H1 (cell line): ENCODE results near the gene GNG14. TPM values are rescaled to one million over a fixed set of nuclear protein-coding genes. Genes with fewer than 3 reads are reported as not detected.

Experiments used
- polyA plus RNA-seq, 7 experiments: library from polyadenylated mRNA; depleted of rRNA in 3 of 7; stranded (reverse) in 5 of 7; unstranded in 2 of 7; fragments of >200 nt in 5 of 7; fragments of 200-250 nt in 2 of 7; gene quantifications; 1 replicate in 5 of 7; 2 replicates in 1 of 7; 4 replicates in 1 of 7; pipeline versions ENCODE4 v1.2.1 to v1.2.3, GENCODE V29; 2011 to 2013; ENCODE audit warnings: missing spikeins in 2 of 7, mixed read lengths in 2 of 7
- small RNA-seq: library from polyadenylated mRNA; stranded (forward); fragments of <200 nt; extraction: miRNeasy Mini kit (QIAGEN cat#:217004); gene quantifications from one replicate; pipeline ENCODE3, GENCODE V24; 2013; ENCODE audit not compliant: insufficient read depth
- total RNA-seq: library from RNA; stranded (reverse); fragmentation: NEBNext Ultra II Directional; extraction: Animal tissue kit (Norgen Biotek cat#: 25700); gene quantifications from 2 replicates; pipeline ENCODE4 v1.2.1, GENCODE V29; 2021

The GNG14 gene
- total and polyA plus RNA-seq, 2 of the 8 experiments (the other 6 are each of a cell fraction or from before 2014, with no cell fraction given) = not detected

Small RNA genes within 50 kb of the gene (small RNA-seq; reads per million reads assigned to genes)
- gene SNORD41 = 28.3 reads per million, percentile 94 among the genes with 10 or more reads in this experiment

Other genes with a start within 250 kb of the GNG14 start
- 7.8 and 9.2 TPM in 2 replicates for gene ZNF443, start 247.0 kb upstream of the GNG14 start, total RNA-seq
- 0.74 and 1.4 TPM in 2 replicates for gene ZNF443, start 247.0 kb upstream of the GNG14 start, polyA plus RNA-seq (2011; rRNA removed)
- gene ZNF709, start 203.2 kb upstream of the GNG14 start, total RNA-seq = 2.0 and 2.2 TPM in 2 replicates
- 0.86 and 1.3 TPM in 2 replicates for gene ZNF709, start 203.2 kb upstream of the GNG14 start, polyA plus RNA-seq (2011; rRNA removed)
- 7.8 and 10.4 TPM in 2 replicates for gene ZNF564, start 136.5 kb upstream of the GNG14 start, total RNA-seq
- 0.89 and 0.91 TPM in 2 replicates for gene ZNF564, start 136.5 kb upstream of the GNG14 start, polyA plus RNA-seq (2011; rRNA removed)
- gene ZNF490, start 77.2 kb upstream of the GNG14 start, total RNA-seq = 9.0 TPM in 2 replicates
- gene ZNF490, start 77.2 kb upstream of the GNG14 start, polyA plus RNA-seq (2011; rRNA removed) = 1.6 and 1.7 TPM in 2 replicates
- gene ZNF791, start 77.1 kb upstream of the GNG14 start, total RNA-seq = 18.6 and 20.1 TPM in 2 replicates
- gene ZNF791, start 77.1 kb upstream of the GNG14 start, polyA plus RNA-seq (2011; rRNA removed) = 3.1 and 4.1 TPM in 2 replicates
- gene MAN2B1, start 21.3 kb upstream of the GNG14 start, total RNA-seq = 71.1 and 76.3 TPM in 2 replicates
- 55.3 and 73.6 TPM in 2 replicates for gene MAN2B1, start 21.3 kb upstream of the GNG14 start, polyA plus RNA-seq (2011; rRNA removed)
- gene WDR83, start 21.2 kb upstream of the GNG14 start, total RNA-seq = 15.3 and 19.6 TPM in 2 replicates
- gene WDR83, start 21.2 kb upstream of the GNG14 start, polyA plus RNA-seq (2011; rRNA removed) = 12.6 and 24.5 TPM in 2 replicates
- gene DHPS, start 6.1 kb upstream of the GNG14 start, total RNA-seq = 86.6 and 88.8 TPM in 2 replicates
- 99.6 and 118 TPM in 2 replicates for gene DHPS, start 6.1 kb upstream of the GNG14 start, polyA plus RNA-seq (2011; rRNA removed)
- gene FBXW9, start 8.6 kb downstream of the GNG14 start, total RNA-seq = 10.8 and 11.1 TPM in 2 replicates
- gene FBXW9, start 8.6 kb downstream of the GNG14 start, polyA plus RNA-seq (2011; rRNA removed) = 30.1 and 36.4 TPM in 2 replicates
- 110 and 112 TPM in 2 replicates for gene TNPO2, start 35.9 kb downstream of the GNG14 start, total RNA-seq
- 121 and 136 TPM in 2 replicates for gene TNPO2, start 35.9 kb downstream of the GNG14 start, polyA plus RNA-seq (2011; rRNA removed)
- gene TRIR, start 46.7 kb downstream of the GNG14 start, total RNA-seq = 149 and 156 TPM in 2 replicates
- 130 and 167 TPM in 2 replicates for gene TRIR, start 46.7 kb downstream of the GNG14 start, polyA plus RNA-seq (2011; rRNA removed)
- 105 and 106 TPM in 2 replicates for gene GET3, start 49.5 kb downstream of the GNG14 start, total RNA-seq
- 297 and 304 TPM in 2 replicates for gene GET3, start 49.5 kb downstream of the GNG14 start, polyA plus RNA-seq (2011; rRNA removed)
- 4.6 TPM in 2 replicates for gene BEST2, start 63.8 kb downstream of the GNG14 start, total RNA-seq
- 7.3 and 11.6 TPM in 2 replicates for gene BEST2, start 63.8 kb downstream of the GNG14 start, polyA plus RNA-seq (2011; rRNA removed)
- gene HOOK2, start 87.6 kb downstream of the GNG14 start, total RNA-seq = 59.3 and 63.2 TPM in 2 replicates
- 23.8 and 39.2 TPM in 2 replicates for gene HOOK2, start 87.6 kb downstream of the GNG14 start, polyA plus RNA-seq (2011; rRNA removed)
- gene JUNB, start 103.5 kb downstream of the GNG14 start, total RNA-seq = 7.4 and 8.6 TPM in 2 replicates
- 10.0 and 14.1 TPM in 2 replicates for gene JUNB, start 103.5 kb downstream of the GNG14 start, polyA plus RNA-seq (2011; rRNA removed)
- gene PRDX2, start 113.8 kb downstream of the GNG14 start, total RNA-seq = 380 and 404 TPM in 2 replicates
- 748 and 904 TPM in 2 replicates for gene PRDX2, start 113.8 kb downstream of the GNG14 start, polyA plus RNA-seq (2011; rRNA removed)
- gene THSD8, start 114.1 kb downstream of the GNG14 start, total RNA-seq = 41.3 and 42.3 TPM in 2 replicates
- 3.4 and 8.2 TPM in 2 replicates for gene THSD8, start 114.1 kb downstream of the GNG14 start, polyA plus RNA-seq (2011; rRNA removed)
- 67.5 and 67.9 TPM in 2 replicates for gene RNASEH2A, start 118.6 kb downstream of the GNG14 start, total RNA-seq
- 120 and 141 TPM in 2 replicates for gene RNASEH2A, start 118.6 kb downstream of the GNG14 start, polyA plus RNA-seq (2011; rRNA removed)
- 4.8 and 5.8 TPM in 2 replicates for gene RTBDN, start 146.6 kb downstream of the GNG14 start, total RNA-seq
- 4.0 and 4.4 TPM in 2 replicates for gene RTBDN, start 146.6 kb downstream of the GNG14 start, polyA plus RNA-seq (2011; rRNA removed)
- 25.2 and 28.3 TPM in 2 replicates for gene MAST1, start 150.5 kb downstream of the GNG14 start, total RNA-seq
- gene MAST1, start 150.5 kb downstream of the GNG14 start, polyA plus RNA-seq (2011; rRNA removed) = 15.6 and 27.5 TPM in 2 replicates
- 32.9 and 33.2 TPM in 2 replicates for gene DNASE2, start 193.5 kb downstream of the GNG14 start, total RNA-seq
- 48.2 and 58.2 TPM in 2 replicates for gene DNASE2, start 193.5 kb downstream of the GNG14 start, polyA plus RNA-seq (2011; rRNA removed)
- 0.59 and 0.84 TPM in 2 replicates for gene KLF1, start 199.2 kb downstream of the GNG14 start, total RNA-seq
- 0.91 and 1.0 TPM in 2 replicates for gene KLF1, start 199.2 kb downstream of the GNG14 start, polyA plus RNA-seq (2011; rRNA removed)
- gene GCDH, start 203.2 kb downstream of the GNG14 start, total RNA-seq = 63.8 and 67.3 TPM in 2 replicates
- 89.4 and 134 TPM in 2 replicates for gene GCDH, start 203.2 kb downstream of the GNG14 start, polyA plus RNA-seq (2011; rRNA removed)
- 0.46 and 0.97 TPM in 2 replicates for gene SYCE2, start 231.3 kb downstream of the GNG14 start, total RNA-seq
- gene SYCE2, start 231.3 kb downstream of the GNG14 start, polyA plus RNA-seq (2011; rRNA removed) = 0.69 and 0.71 TPM in 2 replicates
- 103 and 108 TPM in 2 replicates for gene FARSA, start 245.7 kb downstream of the GNG14 start, total RNA-seq
- gene FARSA, start 245.7 kb downstream of the GNG14 start, polyA plus RNA-seq (2011; rRNA removed) = 61.0 and 100 TPM in 2 replicates